HG03469 (cell line): ENCODE data around the gene SIPA1.
"Not testable (repeated sequence)": the region's sequence is repeated elsewhere in the genome, so short reads cannot be mapped to it uniquely, and the experiment has no call there.

Source experiments
- ATAC-seq: cut with Tn5 transposase; IDR thresholded peaks from one replicate; pipeline ENCODE4 v1.9.1; 2021; ENCODE audit warnings: mild to moderate bottlenecking, moderate library complexity, moderate number of reproducible peaks; ENCODE audit not compliant: unreplicated experiment

SIPA1 gene

DNA sequence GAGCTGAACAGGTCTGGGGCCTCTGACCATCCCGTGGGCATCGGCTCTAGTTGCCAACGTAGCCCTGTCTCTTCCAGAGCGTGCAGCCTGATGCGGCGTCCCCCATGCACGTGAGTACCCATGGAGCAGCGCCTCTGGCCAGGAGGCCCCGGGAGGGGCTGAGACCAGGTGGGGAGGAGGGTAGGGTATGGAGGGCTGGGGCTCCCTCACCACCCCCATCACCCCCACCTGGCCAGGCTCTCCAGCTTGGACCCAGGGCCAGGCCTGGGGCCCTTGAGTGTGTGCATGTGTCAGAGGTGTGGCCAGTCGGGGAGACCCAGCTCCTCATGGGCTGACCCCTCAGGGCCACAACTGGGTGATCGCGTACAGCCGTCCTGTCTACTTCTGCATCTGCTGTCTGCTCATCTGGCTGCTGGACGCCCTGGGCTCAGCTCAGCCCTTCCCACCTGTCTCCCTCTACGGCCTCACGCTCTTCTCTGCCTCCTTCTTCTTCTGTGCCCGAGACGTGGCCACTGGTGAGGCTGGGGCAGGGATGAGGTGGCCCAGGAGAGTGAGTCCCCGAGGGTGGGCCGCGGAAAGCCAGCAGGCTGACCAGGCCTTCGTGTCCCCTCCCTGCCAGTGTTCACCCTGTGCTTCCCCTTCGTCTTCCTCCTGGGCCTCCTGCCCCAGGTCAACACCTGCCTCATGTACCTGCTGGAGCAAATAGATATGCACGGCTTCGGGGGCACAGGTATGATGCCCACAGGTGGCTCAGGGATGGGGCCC, 13.9 kb upstream of the SIPA1 start:
- no peak for ATAC-seq

DNA sequence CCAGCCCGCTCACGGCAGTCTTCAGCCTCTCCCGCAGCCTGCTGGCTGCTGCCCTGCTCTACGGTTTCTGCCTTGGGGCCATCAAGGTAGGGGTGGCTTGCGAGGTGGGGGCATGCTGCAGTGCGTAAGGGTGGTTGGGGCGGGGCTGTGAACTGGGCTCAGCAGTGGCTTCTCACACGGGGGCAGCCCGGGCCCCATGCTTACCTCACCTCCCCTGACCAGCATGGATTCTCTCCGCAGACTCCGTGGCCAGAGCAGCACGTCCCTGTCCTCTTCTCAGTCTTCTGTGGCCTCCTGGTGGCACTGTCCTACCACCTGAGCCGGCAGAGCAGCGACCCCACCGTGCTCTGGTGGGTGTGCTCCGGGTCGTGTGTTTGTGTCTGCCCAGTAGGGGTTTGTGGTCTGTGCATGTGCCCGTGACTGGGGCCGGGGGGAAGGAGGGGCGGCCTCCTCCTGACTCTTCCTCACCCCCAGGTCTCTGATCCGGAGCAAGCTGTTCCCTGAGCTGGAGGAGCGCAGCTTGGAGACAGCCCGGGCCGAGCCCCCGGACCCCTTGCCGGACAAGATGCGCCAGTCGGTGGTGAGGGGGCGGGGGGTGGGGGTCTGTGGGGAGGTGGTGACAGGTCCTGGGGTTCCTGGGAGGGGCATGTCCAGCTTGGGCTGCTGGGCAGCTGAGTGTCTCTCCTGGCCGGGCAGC, 12.8 kb upstream of the SIPA1 start:
- ATAC-seq, result no peak

- no peak for ATAC-seq
These were observed 12.1 kb upstream of the SIPA1 start for GRCh38 chr11:65625628-65626342.

DNA sequence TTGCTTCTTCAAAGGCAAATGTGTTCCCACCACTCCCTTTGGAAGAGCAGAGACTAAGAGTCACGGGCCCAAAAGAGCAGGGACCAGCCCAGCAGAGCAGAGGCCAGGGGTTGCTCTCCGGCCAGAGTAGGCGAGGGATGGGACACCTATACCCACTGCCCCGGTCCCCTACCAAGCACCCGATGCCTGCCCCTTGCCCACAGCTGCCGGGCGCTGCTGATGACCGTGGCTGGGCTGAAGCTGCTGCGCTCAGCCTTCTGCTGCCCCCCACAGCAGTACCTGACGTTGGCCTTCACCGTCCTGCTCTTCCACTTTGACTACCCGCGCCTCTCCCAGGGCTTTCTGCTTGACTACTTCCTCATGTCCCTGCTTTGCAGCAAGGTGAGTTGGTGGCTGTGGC, 10.7 kb upstream of the SIPA1 start:
- ATAC-seq, result no peak

GRCh38 chr11:65629579-65629978, 8.3 kb upstream of the SIPA1 start:
- no peak for ATAC-seq

DNA sequence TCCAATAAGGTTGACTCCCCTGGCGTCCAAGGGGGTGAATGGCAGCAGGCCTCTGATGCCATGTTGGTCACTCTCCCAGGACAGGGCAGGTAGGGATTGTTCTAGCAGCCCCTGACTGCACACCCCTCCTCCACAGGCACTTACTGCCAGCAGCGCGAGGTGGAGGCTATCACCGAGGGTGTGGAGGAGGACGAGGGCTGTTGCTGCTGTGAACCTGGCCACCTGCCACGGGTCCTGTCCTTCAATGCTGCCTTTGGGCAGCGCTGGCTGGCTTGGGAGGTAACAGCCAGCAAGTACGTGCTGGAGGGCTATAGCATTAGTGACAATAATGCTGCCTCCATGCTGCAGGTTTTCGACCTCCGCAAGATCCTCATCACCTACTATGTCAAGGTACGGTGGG, 7.7 kb upstream of the SIPA1 start:
- ATAC-seq, result no peak

- no peak for ATAC-seq
These were observed 4.4 kb upstream of the SIPA1 start for GRCh38 chr11:65633390-65634108.

GRCh38 chr11:65634109-65634436, 3.8 kb upstream of the SIPA1 start:
- no peak for ATAC-seq

- ATAC-seq, result no peak
These were observed 3.5 kb upstream of the SIPA1 start for GRCh38 chr11:65634440-65634839.

DNA sequence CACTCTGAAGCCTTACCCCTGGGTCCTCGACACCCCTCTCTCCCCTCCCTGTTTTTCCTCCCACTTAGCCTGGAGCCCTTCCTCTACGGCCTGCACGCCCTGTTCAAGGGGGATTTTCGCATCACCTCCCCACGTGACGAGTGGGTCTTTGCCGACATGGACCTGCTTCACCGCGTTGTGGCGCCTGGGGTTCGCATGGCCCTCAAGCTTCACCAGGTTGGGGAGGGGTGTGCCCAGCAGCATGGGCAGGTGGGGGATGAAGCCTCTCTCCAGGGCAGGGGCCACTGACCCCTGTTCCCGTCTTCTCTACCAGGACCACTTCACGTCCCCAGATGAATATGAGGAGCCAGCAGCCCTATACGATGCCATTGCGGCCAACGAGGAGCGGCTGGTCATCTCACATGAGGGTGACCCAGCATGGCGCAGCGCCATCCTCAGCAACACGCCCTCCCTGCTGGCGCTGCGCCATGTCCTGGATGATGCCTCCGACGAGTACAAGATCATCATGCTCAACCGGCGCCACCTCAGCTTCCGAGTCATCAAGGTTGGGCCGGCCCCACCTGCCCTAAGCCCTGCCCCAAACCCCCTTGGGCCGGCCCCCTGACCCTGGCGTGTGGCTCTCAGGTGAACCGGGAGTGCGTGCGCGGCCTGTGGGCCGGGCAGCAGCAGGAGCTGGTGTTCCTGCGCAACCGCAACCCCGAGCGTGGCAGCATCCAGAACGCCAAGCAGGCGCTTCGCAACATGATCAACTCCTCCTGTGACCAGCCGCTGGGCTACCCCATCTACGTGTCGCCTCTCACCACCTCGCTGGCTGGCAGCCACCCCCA, 2.8 kb upstream of the SIPA1 start:
- no peak for ATAC-seq

- ATAC-seq, result no peak
These were observed 1.5 kb upstream of the SIPA1 start for GRCh38 chr11:65636108-65637031.

- no peak for ATAC-seq
These were observed 806 bp upstream of the SIPA1 start for GRCh38 chr11:65637032-65637557.

GRCh38 chr11:65639228-65639597, 1.3 kb downstream of the SIPA1 start:
- ATAC-seq, result not testable (repeated sequence)

- no peak for ATAC-seq
These were observed 2.0 kb downstream of the SIPA1 start for GRCh38 chr11:65639623-65640482.

- no peak for ATAC-seq
These were observed 2.8 kb downstream of the SIPA1 start for GRCh38 chr11:65640483-65641296.

GRCh38 chr11:65641297-65642013, 3.6 kb downstream of the SIPA1 start:
- no peak for ATAC-seq
